IMR-90 (cell line): ENCODE measurements around the gene HOXA10. TPM values are rescaled to one million over a fixed set of nuclear protein-coding genes. Genes with fewer than 3 reads are reported as not detected.

Experiments
- ATAC-seq: fragments of 200-7000 bp; cut with Tn5 transposase; 2 replicates; pipeline ENCODE4 v1.9.1; 2020; ENCODE audit warnings: low read depth, mild to moderate bottlenecking, moderate library complexity
- BruUV-seq: library from RNA; stranded (reverse); fragments of 400-500 nt; replicated peaks from 2 replicates; lab custom pipeline; 2021; lab: Mats Ljungman, UMichigan
- CTCF ChIA-PET: fragments of 300-600 bp; formaldehyde crosslinking; extraction: SDS; loops from one replicate; lab custom pipeline; 2021; ENCODE audit warnings: antibody characterized with exemption; lab: Yijun Ruan, JAX
- POLR2A ChIA-PET: fragments of 300-600 bp; sonication (Branson Sonifier 250); formaldehyde crosslinking; loops from one replicate; lab custom pipeline; 2022; ENCODE audit warnings: antibody characterized with exemption; ENCODE audit not compliant: unreplicated experiment; lab: Charles Lee
- DNase-seq: peaks from one replicate; pipeline ENCODE4 v3.0.0; 2013
- H2AFZ ChIP-seq: replicated peaks from 2 replicates; pipeline ENCODE3; 2013; ENCODE audit warnings: low read length, mild to moderate bottlenecking; ENCODE audit not compliant: poor library complexity
- H2AK5ac ChIP-seq: 2 replicates; pipeline ENCODE4 v1.6.1; 2013; ENCODE audit warnings: low read depth, low read length, inconsistent platforms
- H2AK9ac ChIP-seq: replicated peaks from 2 replicates; pipeline ENCODE3; 2013; ENCODE audit warnings: mild to moderate bottlenecking, low read depth, low read length, moderate library complexity; ENCODE audit not compliant: poor library complexity
- H2BK120ac ChIP-seq: 2 replicates; pipeline ENCODE4 v1.6.1; 2013; ENCODE audit warnings: low read depth, low read length, inconsistent platforms
- H2BK15ac ChIP-seq: 3 replicates; pipeline ENCODE4 v1.6.1; 2013; ENCODE audit warnings: low read depth, low read length, inconsistent platforms
- H2BK20ac ChIP-seq: 2 replicates; pipeline ENCODE4 v1.6.1; 2013; ENCODE audit warnings: low read depth, mild to moderate bottlenecking, inconsistent platforms, low read length, moderate library complexity
- H2BK5ac ChIP-seq: 2 replicates; pipeline ENCODE4 v1.6.1; 2013; ENCODE audit warnings: mild to moderate bottlenecking, low read depth, low read length, inconsistent platforms; ENCODE audit not compliant: poor library complexity, severe bottlenecking
- H3K14ac ChIP-seq: replicated peaks from 2 replicates; pipeline ENCODE4 v1.6.1; 2013; ENCODE audit warnings: low read depth, low read length, inconsistent platforms
- H3K18ac ChIP-seq: 2 replicates; pipeline ENCODE4 v1.6.1; 2013; ENCODE audit warnings: low read depth, low read length, control low read depth
- H3K23ac ChIP-seq: 2 replicates; pipeline ENCODE4 v1.6.1; 2013; ENCODE audit warnings: low read depth, low read length, inconsistent platforms
- H3K27ac ChIP-seq: 2 replicates; pipeline ENCODE4 v1.5.1; 2013; ENCODE audit warnings: mild to moderate bottlenecking, control low read depth, low read length; ENCODE audit not compliant: insufficient read depth
- H3K27me3 ChIP-seq: 2 replicates; pipeline ENCODE4 v1.6.1; 2013; ENCODE audit warnings: low read length; ENCODE audit not compliant: control insufficient read depth, insufficient read depth
- H3K36me3 ChIP-seq: 2 replicates; pipeline ENCODE4 v1.6.1; 2013; ENCODE audit warnings: low read length, mixed read lengths; ENCODE audit not compliant: control insufficient read depth, insufficient read depth
- H3K4ac ChIP-seq: 2 replicates; pipeline ENCODE4 v1.6.1; 2013; ENCODE audit warnings: low read depth, low read length, inconsistent platforms
- H3K4me1 ChIP-seq: 2 replicates; pipeline ENCODE4 v1.6.1; 2013; ENCODE audit warnings: low read length, mixed read lengths; ENCODE audit not compliant: control insufficient read depth, insufficient read depth
- H3K4me2 ChIP-seq: 2 replicates; pipeline ENCODE4 v1.6.1; 2013; ENCODE audit warnings: low read depth, mild to moderate bottlenecking, control low read depth, low read length, moderate library complexity
- H3K4me3 ChIP-seq: 2 replicates; pipeline ENCODE4 v1.5.1; 2013; ENCODE audit warnings: low read depth, mild to moderate bottlenecking, control low read depth, low read length, moderate library complexity; ENCODE audit not compliant: insufficient read depth
- H3K56ac ChIP-seq: 2 replicates; pipeline ENCODE4 v1.6.1; 2013; ENCODE audit warnings: low read length, inconsistent platforms; ENCODE audit not compliant: insufficient read depth; ENCODE audit errors: extremely low read depth
- H3K79me1 ChIP-seq, 2 experiments: 2 replicates each; pipeline ENCODE4 v1.6.1; 2013; ENCODE audit warnings: low read length in 2 of 2, inconsistent platforms in 1 of 2, low read depth in 1 of 2
- H3K9ac ChIP-seq: 2 replicates; pipeline ENCODE4 v1.6.1; 2013; ENCODE audit warnings: low read depth, low read length, control low read depth
- H3K9me1 ChIP-seq: 2 replicates; pipeline ENCODE4 v1.6.1; 2013; ENCODE audit warnings: low read length, inconsistent platforms; ENCODE audit not compliant: insufficient read depth
- H3K9me3 ChIP-seq: 2 replicates; pipeline ENCODE4 v1.6.1; 2013; ENCODE audit warnings: low read length; ENCODE audit not compliant: control insufficient read depth, insufficient read depth
- H4K20me1 ChIP-seq: 2 replicates; pipeline ENCODE4 v1.6.1; 2013; ENCODE audit warnings: low read length, inconsistent platforms; ENCODE audit not compliant: insufficient read depth
- H4K5ac ChIP-seq: 2 replicates; pipeline ENCODE4 v1.6.1; 2013; ENCODE audit warnings: mild to moderate bottlenecking, low read depth, low read length, control low read depth
- H4K8ac ChIP-seq, 2 experiments: 2 replicates each; pipeline ENCODE4 v1.6.1; 2013; ENCODE audit warnings: low read depth in 2 of 2, low read length in 2 of 2, control low read depth in 1 of 2, inconsistent platforms in 1 of 2
- H4K91ac ChIP-seq: 2 replicates; pipeline ENCODE4 v1.6.1; 2013; ENCODE audit warnings: low read depth, low read length, inconsistent platforms; ENCODE audit not compliant: insufficient read depth
- BHLHE40 ChIP-seq: fragments of 150-350 bp; IDR thresholded peaks from 2 replicates; pipeline ENCODE4 v1.6.1; 2016; ENCODE audit warnings: mild to moderate bottlenecking, low read depth, low read length
- ELK1 ChIP-seq: fragments of 150-350 bp; IDR thresholded peaks from 2 replicates; pipeline ENCODE4 v1.6.1; 2016; ENCODE audit warnings: low read depth, mild to moderate bottlenecking, low read length, moderate library complexity, borderline replicate concordance
- MAZ ChIP-seq: IDR thresholded peaks from 2 replicates; pipeline ENCODE4 v1.6.1; 2012; ENCODE audit warnings: low read depth, mild to moderate bottlenecking, low read length, improper control_type of control experiment, moderate library complexity, borderline replicate concordance
- NFE2L2 ChIP-seq: fragments of 150-350 bp; IDR thresholded peaks from 2 replicates; pipeline ENCODE4 v1.6.1; 2016; ENCODE audit warnings: low read depth, mild to moderate bottlenecking, low read length
- RAD21 ChIP-seq: IDR thresholded peaks from 2 replicates; pipeline ENCODE4 v1.6.1; 2012; ENCODE audit warnings: low read length, improper control_type of control experiment
- RCOR1 ChIP-seq: IDR thresholded peaks from 2 replicates; pipeline ENCODE4 v1.6.1; 2012; ENCODE audit warnings: mild to moderate bottlenecking, low read length, improper control_type of control experiment; ENCODE audit not compliant: insufficient replicate concordance
- RFX5 ChIP-seq: IDR thresholded peaks from 2 replicates; pipeline ENCODE4 v1.8.0; 2012; ENCODE audit warnings: low read depth, mild to moderate bottlenecking, low read length, moderate library complexity
- WGBS, 2 experiments: methylation state at CpG; one replicate each; pipeline versions ENCODE4 v1.1.5 to v1.1.7; 2013; ENCODE audit warnings: missing lambda C conversion rate in 2 of 2; ENCODE audit not compliant: insufficient read length in 1 of 2; ENCODE audit errors: extremely low coverage in 2 of 2; 5-methylcytosine and 5-hydroxymethylcytosine counted together
- dilution Hi-C: fragments of 300-500 bp; cut with HindIII; formaldehyde crosslinking; loops from one replicate; pipeline ENCODE4 v1.14.3; 2018; ENCODE audit warnings: low sequenced_read_pairs; ENCODE audit not compliant: unreplicated experiment
- in situ Hi-C: fragments of 300-500 bp; cut with MboI; formaldehyde crosslinking; loops from 3 replicates; pipeline ENCODE4 v1.14.3; 2019; ENCODE audit warnings: low sequenced_read_pairs, inconsistent platforms, mixed read lengths
- intact Hi-C: fragments of 100-400 bp; cut with micrococcal nuclease; formaldehyde crosslinking; loops from 2 replicates; pipeline ENCODE4 v1.10.0; 2022
- polyA plus RNA-seq, 3 experiments: library from polyadenylated mRNA; depleted of rRNA; stranded (reverse); fragments of >200 nt; gene quantifications; 2 replicates each; pipeline ENCODE4 v1.2.3, GENCODE V29; 2012; ENCODE audit warnings: low replicate concordance in 1 of 3
- total RNA-seq: library from RNA; depleted of rRNA; stranded (reverse); fragments of >200 nt; gene quantifications from 2 replicates; pipeline ENCODE4 v1.2.3, GENCODE V29; 2012

The HOXA10 gene
- total and polyA plus RNA-seq, 2 of the 4 experiments (the other 2 are of a cell fraction), result 0.10 to 0.18 TPM

GRCh38 chr7:27159266-27160144 lies 14.6 kb downstream of the HOXA10 start (continued):
- no peak for TF ChIP-seq NFE2L2

- no peak overlapping the region for H3K4me3 ChIP-seq
- H2BK120ac ChIP-seq, result no peak overlapping the region
- no peak overlapping the region for H2AFZ ChIP-seq
- ChIA-PET CTCF (interaction anchor here (1.3 kb wide), 1 partner anchor 789 kb away, joined by 4 read pairs; no protein-coding TSS in a partner anchor), POLR2A (no interaction called here)
- no peaks in the 10 kb centered on the region for H3K9me3 ChIP-seq
- BruUV-seq, result no TSS peak
- TF ChIP-seq RFX5, result no peak
- no peak for TF ChIP-seq RCOR1
- TF ChIP-seq ELK1, result no peak
- no peak for TF ChIP-seq RAD21
- TF ChIP-seq MAZ, result no peak
- TF ChIP-seq BHLHE40, result no peak
- DNase-seq, result no peak
- H2BK20ac ChIP-seq, result no peak overlapping the region
- WGBS, 2 experiments, result 84% methylated on average over 18 of the region's 35 CpGs; no CpG with 5 or more reads in 1 of the 2 experiments
- H3K4me1 ChIP-seq, result peaks cover 1% of the 10 kb centered on the region; the same call in 1 of the 2 replicates
- H3K23ac ChIP-seq, result no peak overlapping the region
- 0 out of 4 replicates have a peak, but pooled peaks cover 0 to 4% of the 10 kb centered on the region in 2 experiments for H3K79me1 ChIP-seq
- H3K56ac ChIP-seq, result no peak overlapping the region
- no peak for ATAC-seq
- H4K20me1 ChIP-seq, result no peaks in the 10 kb centered on the region
- no peak overlapping the region for H2BK5ac ChIP-seq
- H2AK5ac ChIP-seq, result no peak overlapping the region
- H3K14ac ChIP-seq, result no peak overlapping the region
- H3K4me2 ChIP-seq, result no peak overlapping the region
- no peak overlapping the region for H3K18ac ChIP-seq
- H4K8ac ChIP-seq, result no peak overlapping the region
- no peak overlapping the region for H4K91ac ChIP-seq
- dilution Hi-C loops (no loop called here), in situ Hi-C loops (loop anchor here (5.0 kb wide), 2 partner anchors 791 to 1306 kb away; no protein-coding TSS in a partner anchor), intact Hi-C loops (no loop called here)
- H4K5ac ChIP-seq, result no peak overlapping the region
- H3K9me1 ChIP-seq, result peaks cover under 1% of the 10 kb centered on the region; the same call in 1 of the 2 replicates
- H3K27ac ChIP-seq, result no peak overlapping the region
- no peak overlapping the region for H2BK15ac ChIP-seq
- no peaks in the 10 kb centered on the region for H3K36me3 ChIP-seq
- H3K4ac ChIP-seq, result no peak overlapping the region
- H2AK9ac ChIP-seq, result no peak overlapping the region
- peaks cover 7% of the 10 kb centered on the region for H3K27me3 ChIP-seq
- H3K9ac ChIP-seq, result no peak overlapping the region
Measured at GRCh38 chr7:27158436-27159265, 15.5 kb downstream of the HOXA10 start.
